Keratinocyte (primary cell): ENCODE results near the gene ZC3H18. TPM values are rescaled to one million over a fixed set of nuclear protein-coding genes. Genes with fewer than 3 reads are reported as not detected.

Experiments used
- DNase-seq: peaks from one replicate; pipeline ENCODE4 v3.0.0-alpha.2; 2011; ENCODE audit warnings: low read depth, missing footprints, low spot score
- FAIRE-seq: peaks from 2 replicates; lab custom pipeline; 2011; peaks lifted over from hg19 to GRCh38; lab: Jason Lieb, UNC
- H2AFZ ChIP-seq: 2 replicates; pipeline ENCODE4 v1.6.0; 2012; ENCODE audit warnings: low read length, control low read depth, inconsistent platforms; ENCODE audit not compliant: control insufficient read depth
- H3K27ac ChIP-seq: 2 replicates; pipeline ENCODE4 v1.5.1; 2011; ENCODE audit warnings: low read length; ENCODE audit not compliant: control insufficient read depth, insufficient read depth
- H3K27me3 ChIP-seq: 3 replicates; pipeline ENCODE4 v1.6.0; 2011; ENCODE audit warnings: low read length; ENCODE audit not compliant: control insufficient read depth, insufficient read depth; ENCODE audit errors: extremely low read depth
- H3K36me3 ChIP-seq, 2 experiments: 2 replicates in 1 of 2; 3 replicates in 1 of 2; pipeline ENCODE4 v1.5.1; 2011; ENCODE audit warnings: low read length in 2 of 2, mild to moderate bottlenecking in 1 of 2; ENCODE audit not compliant: control insufficient read depth in 2 of 2, insufficient read depth in 2 of 2; ENCODE audit errors: extremely low read depth in 1 of 2
- H3K4me1 ChIP-seq: 3 replicates; pipeline ENCODE4 v1.5.1; 2011; ENCODE audit warnings: low read length; ENCODE audit not compliant: control insufficient read depth, insufficient read depth; ENCODE audit errors: extremely low read depth
- H3K4me2 ChIP-seq: 3 replicates; pipeline ENCODE4 v1.6.0; 2011; ENCODE audit warnings: low read depth, low read length; ENCODE audit not compliant: control insufficient read depth, insufficient read depth; ENCODE audit errors: extremely low read depth
- H3K4me3 ChIP-seq, 3 experiments: fragments of 200-600 bp in 1 of 3; sonication (generic) in 1 of 3; 2 replicates in 2 of 3; 3 replicates in 1 of 3; pipeline ENCODE4 v1.5.1; 2011 to 2016; ENCODE audit warnings: low read length in 3 of 3, mild to moderate bottlenecking in 3 of 3, control low read depth in 2 of 3, inconsistent platforms in 1 of 3, low read depth in 1 of 3, mixed read lengths in 1 of 3, mixed run types in 1 of 3, moderate library complexity in 1 of 3; ENCODE audit not compliant: control insufficient read depth in 2 of 3, insufficient read depth in 2 of 3; ENCODE audit errors: extremely low read depth in 1 of 3
- H3K79me2 ChIP-seq: 2 replicates; pipeline ENCODE4 v1.6.0; 2012; ENCODE audit warnings: low read length; ENCODE audit not compliant: control insufficient read depth, insufficient read depth
- H3K9ac ChIP-seq: 3 replicates; pipeline ENCODE4 v1.6.0; 2011; ENCODE audit warnings: low read length; ENCODE audit not compliant: control insufficient read depth, insufficient read depth; ENCODE audit errors: extremely low read depth
- H3K9me1 ChIP-seq: 3 replicates; pipeline ENCODE4 v1.6.0; 2011; ENCODE audit warnings: low read length; ENCODE audit not compliant: control insufficient read depth, insufficient read depth; ENCODE audit errors: extremely low read depth
- H3K9me3 ChIP-seq: 2 replicates; pipeline ENCODE4 v1.5.1; 2012; ENCODE audit warnings: low read depth, low read length; ENCODE audit not compliant: control insufficient read depth
- H4K20me1 ChIP-seq: 3 replicates; pipeline ENCODE4 v1.6.0; 2011; ENCODE audit warnings: low read length; ENCODE audit not compliant: control insufficient read depth, insufficient read depth; ENCODE audit errors: extremely low read depth
- EZH2 ChIP-seq: IDR thresholded peaks from one replicate; pipeline ENCODE4 v1.6.1; 2012; ENCODE audit warnings: inconsistent platforms, mild to moderate bottlenecking, low read length, moderate library complexity
- dilution Hi-C: fragments of 300-500 bp; cut with MboI; formaldehyde crosslinking; loops from one replicate; pipeline ENCODE4 v1.7.0; 2020; ENCODE audit warnings: low sequenced_read_pairs; ENCODE audit not compliant: extremely low pct_ligation_motif_present
- polyA plus RNA-seq, 5 experiments: library from polyadenylated mRNA; depleted of rRNA in 3 of 5; stranded (reverse) in 3 of 5; stranded (forward) in 1 of 5; unstranded in 1 of 5; fragments of >200 nt; gene quantifications; 1 replicate in 1 of 5; 2 replicates in 3 of 5; 3 replicates in 1 of 5; pipeline versions ENCODE4 v1.2.1 to v1.2.3, GENCODE V29; 2011 to 2012; ENCODE audit warnings: missing spikeins in 2 of 5, low read depth in 1 of 5, low replicate concordance in 1 of 5
- TF ChIP-seq, protein P1 (sequence below), 3 experiments: IDR thresholded peaks in 1 of 3; conservative IDR thresholded peaks in 1 of 3; optimal IDR thresholded peaks in 1 of 3; 2 replicates in 2 of 3; 3 replicates in 1 of 3; pipeline versions ENCODE3 to v1.5.1; 2011; ENCODE audit warnings: low read length in 3 of 3, mild to moderate bottlenecking in 3 of 3, moderate library complexity in 2 of 3, control low read depth in 1 of 3, inconsistent platforms in 1 of 3; ENCODE audit not compliant: insufficient read depth in 2 of 3; ENCODE audit errors: extremely low read depth in 1 of 3

The ZC3H18 gene
- polyA plus RNA-seq, 1 donor (not counting 4 experiments of a cell fraction or from before 2014, with no cell fraction given) = 7.5 TPM

DNA sequence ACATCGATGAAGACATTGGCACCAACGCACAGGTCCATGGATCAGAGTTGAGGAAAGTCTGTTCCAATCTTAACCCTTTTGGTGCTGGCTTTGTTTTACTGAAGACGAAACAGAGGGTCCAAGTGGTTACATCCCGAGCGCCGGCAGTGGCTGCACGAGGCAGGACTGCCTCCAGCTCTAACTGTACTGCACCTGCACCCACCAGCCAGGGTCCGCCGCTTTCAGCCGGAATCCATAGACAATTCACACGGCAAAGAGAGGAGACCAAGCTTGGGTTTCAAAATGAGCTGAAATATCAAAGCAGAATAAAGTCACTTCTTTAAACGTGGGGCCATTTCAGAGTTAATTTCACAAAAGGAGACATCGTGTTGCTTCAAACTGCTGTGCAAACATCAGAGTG is 21.2 kb upstream of the ZC3H18 start:
- no peak for DNase-seq
- TF ChIP-seq EZH2 = no peak
- TF ChIP-seq, protein P1, sequence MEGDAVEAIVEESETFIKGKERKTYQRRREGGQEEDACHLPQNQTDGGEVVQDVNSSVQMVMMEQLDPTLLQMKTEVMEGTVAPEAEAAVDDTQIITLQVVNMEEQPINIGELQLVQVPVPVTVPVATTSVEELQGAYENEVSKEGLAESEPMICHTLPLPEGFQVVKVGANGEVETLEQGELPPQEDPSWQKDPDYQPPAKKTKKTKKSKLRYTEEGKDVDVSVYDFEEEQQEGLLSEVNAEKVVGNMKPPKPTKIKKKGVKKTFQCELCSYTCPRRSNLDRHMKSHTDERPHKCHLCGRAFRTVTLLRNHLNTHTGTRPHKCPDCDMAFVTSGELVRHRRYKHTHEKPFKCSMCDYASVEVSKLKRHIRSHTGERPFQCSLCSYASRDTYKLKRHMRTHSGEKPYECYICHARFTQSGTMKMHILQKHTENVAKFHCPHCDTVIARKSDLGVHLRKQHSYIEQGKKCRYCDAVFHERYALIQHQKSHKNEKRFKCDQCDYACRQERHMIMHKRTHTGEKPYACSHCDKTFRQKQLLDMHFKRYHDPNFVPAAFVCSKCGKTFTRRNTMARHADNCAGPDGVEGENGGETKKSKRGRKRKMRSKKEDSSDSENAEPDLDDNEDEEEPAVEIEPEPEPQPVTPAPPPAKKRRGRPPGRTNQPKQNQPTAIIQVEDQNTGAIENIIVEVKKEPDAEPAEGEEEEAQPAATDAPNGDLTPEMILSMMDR (optimal IDR thresholded peaks at IDR 0.05 in 1 of 3, IDR thresholded peaks at IDR 0.05 in 1 of 3, conservative IDR thresholded peaks at IDR 0.05 in 1 of 3; ENCODE audit: extremely low read depth in 1 of 3, insufficient read depth in 2 of 3, low read length in 3 of 3) = no peak
- dilution Hi-C loops = no loop called here
- no peak for FAIRE-seq
- Histone ChIP-seq H3K9me3 (no peaks in the 10 kb centered on the region), H3K27me3 (peaks cover 33% of the 10 kb centered on the region), H3K4me3 (no peak overlapping the region), H3K9ac (no peak overlapping the region), H2AFZ (no peak overlapping the region), H3K9me1 (no peaks in the 10 kb centered on the region), H3K36me3 (no peaks in the 10 kb centered on the region), H3K4me2 (no peak overlapping the region), H4K20me1 (no peaks in the 10 kb centered on the region), H3K79me2 (no peaks in the 10 kb centered on the region), H3K4me1 (no peaks in the 10 kb centered on the region), H3K27ac (no peak overlapping the region)

DNA sequence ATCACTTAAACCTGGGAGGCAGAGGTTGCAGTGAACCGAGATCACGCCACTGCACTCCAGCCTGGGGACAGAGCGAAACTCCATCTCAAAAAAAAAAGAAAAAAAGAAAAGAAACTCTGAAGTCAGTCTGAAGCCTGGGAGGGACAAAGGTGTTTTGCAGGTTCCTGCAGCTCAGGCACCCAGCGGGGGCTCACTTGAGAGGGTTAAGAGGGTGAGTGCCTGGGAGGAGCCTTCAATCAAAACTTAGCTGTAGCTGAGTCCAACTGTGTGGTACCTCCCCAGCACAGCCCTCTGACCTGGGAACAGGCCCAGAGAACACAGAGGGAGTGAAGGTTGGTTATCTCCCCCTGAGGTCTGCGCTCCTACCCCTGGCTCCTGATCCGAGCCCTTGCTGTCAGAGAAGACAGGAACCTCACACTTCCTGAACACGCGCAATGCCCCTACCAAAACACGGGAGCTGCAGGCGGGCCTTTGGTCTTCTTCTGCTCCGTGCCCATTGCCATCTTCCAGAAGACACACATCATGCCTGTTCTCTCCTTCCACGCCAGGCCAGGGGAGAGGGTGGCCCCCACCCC is 20.4 kb upstream of the ZC3H18 start:
- DNase-seq = no peak
- TF ChIP-seq, protein P1 (optimal IDR thresholded peaks at IDR 0.05 in 1 of 3, IDR thresholded peaks at IDR 0.05 in 1 of 3, conservative IDR thresholded peaks at IDR 0.05 in 1 of 3; ENCODE audit: extremely low read depth in 1 of 3, insufficient read depth in 2 of 3, low read length in 3 of 3) = no peak
- TF ChIP-seq EZH2 = no peak
- no peak for FAIRE-seq
- Histone ChIP-seq H3K27ac (no peak overlapping the region), H3K9me1 (no peaks in the 10 kb centered on the region), H3K4me1 (no peaks in the 10 kb centered on the region), H3K9ac (no peak overlapping the region), H3K79me2 (no peaks in the 10 kb centered on the region), H3K4me3 (no peak overlapping the region), H4K20me1 (no peaks in the 10 kb centered on the region), H2AFZ (no peak overlapping the region), H3K36me3 (no peaks in the 10 kb centered on the region), H3K9me3 (no peaks in the 10 kb centered on the region), H3K27me3 (peaks cover 41% of the 10 kb centered on the region), H3K4me2 (no peak overlapping the region)
- dilution Hi-C loops = no loop called here
